Ectodermal cell (in vitro differentiated cells): Measurements from ENCODE around the gene ATXN1.

Experiments used
- H3K27ac ChIP-seq: 2 replicates; pipeline ENCODE4 v1.7.0; 2013; ENCODE audit warnings: mild to moderate bottlenecking, low read depth, low read length; ENCODE audit not compliant: insufficient read depth, poor library complexity, severe bottlenecking
- H3K27me3 ChIP-seq: 2 replicates; pipeline ENCODE4 v1.7.0; 2013; ENCODE audit warnings: mild to moderate bottlenecking, low read length; ENCODE audit not compliant: insufficient read depth, control insufficient read depth, poor library complexity, severe bottlenecking
- H3K36me3 ChIP-seq: one replicate; pipeline ENCODE4 v1.7.0; 2013; ENCODE audit warnings: low read length; ENCODE audit not compliant: control insufficient read depth, insufficient read depth
- H3K4me1 ChIP-seq: one replicate; pipeline ENCODE4 v1.7.0; 2013; ENCODE audit warnings: low read length; ENCODE audit not compliant: control insufficient read depth, insufficient read depth
- H3K4me3 ChIP-seq: 2 replicates; pipeline ENCODE4 v1.7.0; 2013; ENCODE audit warnings: low read depth, low read length, control low read depth; ENCODE audit not compliant: insufficient read depth
- H3K9me3 ChIP-seq: 2 replicates; pipeline ENCODE4 v1.7.0; 2013; ENCODE audit warnings: mild to moderate bottlenecking, low read length, moderate library complexity; ENCODE audit not compliant: control insufficient read depth
- WGBS, 2 experiments: methylation state at CpG; one replicate each; pipeline ENCODE4 v1.1.7; 2013; ENCODE audit warnings: missing lambda C conversion rate in 2 of 2; 5-methylcytosine and 5-hydroxymethylcytosine counted together

ATXN1 gene

GRCh38 chr6:16572943-16573342 is 188.3 kb downstream of the ATXN1 start:
- no peaks in the 10 kb centered on the region for H3K36me3 ChIP-seq
- no peak overlapping the region for H3K4me3 ChIP-seq
- no peaks in the 10 kb centered on the region for H3K4me1 ChIP-seq
- WGBS, 2 experiments, result 69 to 91% methylated on average over 2 of the region's 2 CpGs
- H3K9me3 ChIP-seq, result no peaks in the 10 kb centered on the region
- H3K27me3 ChIP-seq, result no peaks in the 10 kb centered on the region
- no peak overlapping the region for H3K27ac ChIP-seq

GRCh38 chr6:16572317-16572716 is 188.9 kb downstream of the ATXN1 start:
- Histone ChIP-seq H3K36me3 (no peaks in the 10 kb centered on the region), H3K4me1 (no peaks in the 10 kb centered on the region)
- 79 to 93% methylated on average over 2 to 5 of the region's 5 CpGs for WGBS, 2 experiments

GRCh38 chr6:16570946-16571345 is 190.3 kb downstream of the ATXN1 start:
- WGBS, 2 experiments, result 80 to 100% methylated on average over 1 of the region's 1 CpG
- no peaks in the 10 kb centered on the region for H3K9me3 ChIP-seq

More at GRCh38 chr6:16572317-16572716, 188.9 kb downstream of the ATXN1 start:
- no peaks in the 10 kb centered on the region for H3K27me3 ChIP-seq
- H3K4me3 ChIP-seq, result no peak overlapping the region
- H3K27ac ChIP-seq, result no peak overlapping the region
- H3K9me3 ChIP-seq, result no peaks in the 10 kb centered on the region

GRCh38 chr6:16570221-16570553 is 191.1 kb downstream of the ATXN1 start:
- Histone ChIP-seq H3K27me3 (no peaks in the 10 kb centered on the region), H3K36me3 (no peaks in the 10 kb centered on the region), H3K27ac (no peak overlapping the region), H3K4me3 (no peak overlapping the region), H3K4me1 (no peaks in the 10 kb centered on the region), H3K9me3 (no peaks in the 10 kb centered on the region)
- WGBS, 2 experiments, result 94 to 100% methylated on average over 1 of the region's 1 CpG

More at GRCh38 chr6:16570946-16571345, 190.3 kb downstream of the ATXN1 start:
- Histone ChIP-seq H3K4me1 (no peaks in the 10 kb centered on the region), H3K4me3 (no peak overlapping the region), H3K27ac (no peak overlapping the region), H3K36me3 (no peaks in the 10 kb centered on the region), H3K27me3 (no peaks in the 10 kb centered on the region)

- Histone ChIP-seq H3K36me3 (no peaks in the 10 kb centered on the region), H3K9me3 (no peaks in the 10 kb centered on the region), H3K4me3 (no peak overlapping the region), H3K4me1 (no peaks in the 10 kb centered on the region), H3K27ac (no peak overlapping the region), H3K27me3 (no peaks in the 10 kb centered on the region)
- 86 to 100% methylated on average over 3 to 4 of the region's 5 CpGs for WGBS, 2 experiments
These were observed 193.1 kb downstream of the ATXN1 start for GRCh38 chr6:16568128-16568527.

- Histone ChIP-seq H3K9me3 (no peaks in the 10 kb centered on the region), H3K4me3 (no peak overlapping the region), H3K36me3 (no peaks in the 10 kb centered on the region), H3K27ac (no peak overlapping the region), H3K27me3 (no peaks in the 10 kb centered on the region), H3K4me1 (no peaks in the 10 kb centered on the region)
- 83 to 100% methylated on average over 1 of the region's 1 CpG for WGBS, 2 experiments
These were observed 194.2 kb downstream of the ATXN1 start for GRCh38 chr6:16567071-16567470.

GRCh38 chr6:16564436-16564835 is 196.8 kb downstream of the ATXN1 start:
- WGBS, 2 experiments, result 93 to 100% methylated on average over 2 of the region's 2 CpGs
- Histone ChIP-seq H3K4me1 (no peaks in the 10 kb centered on the region), H3K36me3 (no peaks in the 10 kb centered on the region), H3K27ac (no peak overlapping the region), H3K4me3 (no peak overlapping the region), H3K27me3 (no peaks in the 10 kb centered on the region), H3K9me3 (no peaks in the 10 kb centered on the region)

- Histone ChIP-seq H3K27ac (no peak overlapping the region), H3K27me3 (no peaks in the 10 kb centered on the region), H3K4me3 (no peak overlapping the region), H3K36me3 (no peaks in the 10 kb centered on the region), H3K4me1 (no peaks in the 10 kb centered on the region), H3K9me3 (no peaks in the 10 kb centered on the region)
- WGBS, 2 experiments, result 94 to 95% methylated on average over 9 to 10 of the region's 10 CpGs
These were observed 197.5 kb downstream of the ATXN1 start for GRCh38 chr6:16563628-16564240.

GRCh38 chr6:16562498-16562897 is 198.8 kb downstream of the ATXN1 start:
- WGBS, 2 experiments, result 82 to 89% methylated on average over 2 of the region's 2 CpGs
- no peaks in the 10 kb centered on the region for H3K4me1 ChIP-seq
- no peak overlapping the region for H3K27ac ChIP-seq
- H3K36me3 ChIP-seq, result no peaks in the 10 kb centered on the region
- no peaks in the 10 kb centered on the region for H3K9me3 ChIP-seq
- H3K4me3 ChIP-seq, result no peak overlapping the region
- no peaks in the 10 kb centered on the region for H3K27me3 ChIP-seq

- Histone ChIP-seq H3K4me3 (no peak overlapping the region), H3K27ac (no peak overlapping the region), H3K4me1 (no peaks in the 10 kb centered on the region), H3K27me3 (no peaks in the 10 kb centered on the region), H3K36me3 (no peaks in the 10 kb centered on the region), H3K9me3 (no peaks in the 10 kb centered on the region)
- 93 to 98% methylated on average over 3 to 4 of the region's 4 CpGs for WGBS, 2 experiments
These were observed 202.2 kb downstream of the ATXN1 start for GRCh38 chr6:16559071-16559470.

GRCh38 chr6:16555550-16555949 is 205.7 kb downstream of the ATXN1 start:
- whole genome bisulfite sequencing, 2 experiments, result 85 to 89% methylated on average over 3 of the region's 3 CpGs
- no peak overlapping the region for H3K4me3 ChIP-seq
- no peaks in the 10 kb centered on the region for H3K27me3 ChIP-seq
- no peaks in the 10 kb centered on the region for H3K9me3 ChIP-seq
- H3K27ac ChIP-seq, result no peak overlapping the region
- H3K36me3 ChIP-seq, result no peaks in the 10 kb centered on the region
- H3K4me1 ChIP-seq, result no peaks in the 10 kb centered on the region
